DMS53 (cell line): ENCODE results near the gene DUS2.

Experiments used
- DNase-seq: peaks from one replicate; lab custom pipeline; 2025; lab: John Stamatoyannopoulos, UW

The DUS2 gene

DNA sequence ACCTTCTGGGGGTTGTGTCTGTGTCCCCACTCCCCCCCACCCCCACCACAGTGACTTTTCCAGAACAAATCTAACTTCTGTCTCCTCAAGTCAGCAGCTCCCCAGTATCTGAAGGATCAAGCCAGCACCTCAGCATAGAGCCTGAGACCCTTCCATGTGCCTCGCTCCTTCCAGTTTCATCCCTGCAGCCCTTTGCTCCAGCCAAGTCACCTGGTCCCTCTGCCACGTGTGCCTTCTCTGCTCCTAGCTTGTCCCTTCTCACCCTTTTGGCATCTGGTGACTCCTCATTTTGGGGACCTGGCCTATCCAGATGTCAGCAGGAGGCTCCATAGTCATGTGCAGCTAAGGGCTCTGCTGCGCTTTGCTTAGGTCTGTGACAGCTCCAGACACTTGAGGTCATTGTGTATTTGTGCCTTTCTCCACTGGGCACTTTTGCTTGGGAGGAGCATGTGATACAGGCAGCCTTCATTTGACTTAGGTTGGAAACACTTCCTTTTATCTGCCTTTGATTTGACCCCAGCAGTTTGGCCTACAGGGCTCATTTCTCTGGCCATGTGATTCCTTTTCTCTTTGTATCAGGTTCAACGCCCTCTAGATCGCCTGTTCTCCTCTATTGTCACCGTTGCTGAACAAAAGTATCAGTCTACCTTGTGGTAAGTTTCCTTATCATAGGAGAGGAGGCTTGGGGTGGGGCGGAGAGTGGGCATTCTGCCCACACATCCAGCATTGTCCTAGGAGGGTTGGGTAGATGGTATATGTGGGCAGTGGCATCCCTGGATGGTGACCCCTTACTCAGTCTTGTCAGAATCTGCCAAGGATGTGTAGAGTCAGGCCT is 55.0 kb downstream of the DUS2 start:
- DNase-seq: no peak

DNA sequence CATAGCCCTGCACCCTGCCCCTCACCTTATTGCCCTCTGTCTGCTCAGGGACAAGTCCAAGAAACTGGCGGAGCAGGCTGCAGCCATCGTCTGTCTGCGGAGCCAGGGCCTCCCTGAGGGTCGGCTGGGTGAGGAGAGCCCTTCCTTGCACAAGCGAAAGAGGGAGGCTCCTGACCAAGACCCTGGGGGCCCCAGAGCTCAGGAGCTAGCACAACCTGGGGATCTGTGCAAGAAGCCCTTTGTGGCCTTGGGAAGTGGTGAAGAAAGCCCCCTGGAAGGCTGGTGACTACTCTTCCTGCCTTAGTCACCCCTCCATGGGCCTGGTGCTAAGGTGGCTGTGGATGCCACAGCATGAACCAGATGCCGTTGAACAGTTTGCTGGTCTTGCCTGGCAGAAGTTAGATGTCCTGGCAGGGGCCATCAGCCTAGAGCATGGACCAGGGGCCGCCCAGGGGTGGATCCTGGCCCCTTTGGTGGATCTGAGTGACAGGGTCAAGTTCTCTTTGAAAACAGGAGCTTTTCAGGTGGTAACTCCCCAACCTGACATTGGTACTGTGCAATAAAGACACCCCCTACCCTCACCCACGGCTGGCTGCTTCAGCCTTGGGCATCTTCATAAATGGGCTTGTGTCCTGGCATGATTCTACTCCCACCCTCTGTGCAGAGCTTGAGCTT is 55.8 kb downstream of the DUS2 start:
- no peak for DNase-seq

DNA sequence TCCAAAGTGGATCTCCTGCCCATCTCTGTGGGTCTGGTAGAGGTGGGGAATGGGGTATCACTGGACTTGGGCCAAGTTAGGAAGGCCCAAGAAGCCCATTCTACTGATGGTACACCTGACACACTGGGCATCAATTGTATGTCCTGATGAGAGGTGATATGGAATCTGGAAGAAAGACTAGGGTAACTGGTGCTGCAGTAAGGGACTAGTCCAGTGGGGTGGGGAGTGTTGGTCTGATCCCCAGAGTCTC is 56.2 kb downstream of the DUS2 start:
- no peak for DNase-seq

DNA sequence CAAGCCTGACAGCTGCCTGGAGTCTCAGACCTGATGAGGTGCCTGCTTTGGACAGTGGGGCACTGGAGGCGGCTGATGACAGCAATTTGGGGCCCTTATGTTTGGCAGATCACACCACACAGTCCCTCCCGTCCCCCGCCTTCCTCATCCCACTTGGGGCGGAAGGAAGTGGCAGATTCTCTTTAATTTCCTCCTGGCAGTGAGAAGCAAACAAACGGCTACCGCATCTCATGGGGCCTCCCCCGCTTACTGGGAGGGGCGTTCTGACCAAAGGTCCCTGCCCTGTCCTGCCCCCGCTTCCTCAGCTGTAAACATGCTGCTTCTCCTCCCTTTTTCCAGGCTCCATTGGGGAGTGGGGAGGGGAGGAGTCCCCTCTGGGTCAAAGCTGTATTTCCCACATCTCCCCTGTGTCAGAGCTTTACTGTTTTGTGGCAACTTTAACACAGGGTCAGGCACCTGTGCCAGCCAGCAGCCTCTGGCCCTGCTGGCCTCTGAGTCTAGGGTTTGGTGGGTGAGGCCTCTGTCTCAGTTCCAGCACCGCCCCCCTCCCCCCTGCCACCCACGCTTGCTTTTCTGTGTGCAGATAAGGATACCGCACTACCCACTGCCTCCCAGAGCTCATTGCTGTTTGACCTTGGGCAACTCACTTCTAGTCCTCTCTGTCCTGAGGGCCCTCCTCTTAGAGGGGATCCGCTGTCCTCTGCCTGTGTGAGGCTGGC is 56.7 kb downstream of the DUS2 start:
- DNase-seq: no peak

DNA sequence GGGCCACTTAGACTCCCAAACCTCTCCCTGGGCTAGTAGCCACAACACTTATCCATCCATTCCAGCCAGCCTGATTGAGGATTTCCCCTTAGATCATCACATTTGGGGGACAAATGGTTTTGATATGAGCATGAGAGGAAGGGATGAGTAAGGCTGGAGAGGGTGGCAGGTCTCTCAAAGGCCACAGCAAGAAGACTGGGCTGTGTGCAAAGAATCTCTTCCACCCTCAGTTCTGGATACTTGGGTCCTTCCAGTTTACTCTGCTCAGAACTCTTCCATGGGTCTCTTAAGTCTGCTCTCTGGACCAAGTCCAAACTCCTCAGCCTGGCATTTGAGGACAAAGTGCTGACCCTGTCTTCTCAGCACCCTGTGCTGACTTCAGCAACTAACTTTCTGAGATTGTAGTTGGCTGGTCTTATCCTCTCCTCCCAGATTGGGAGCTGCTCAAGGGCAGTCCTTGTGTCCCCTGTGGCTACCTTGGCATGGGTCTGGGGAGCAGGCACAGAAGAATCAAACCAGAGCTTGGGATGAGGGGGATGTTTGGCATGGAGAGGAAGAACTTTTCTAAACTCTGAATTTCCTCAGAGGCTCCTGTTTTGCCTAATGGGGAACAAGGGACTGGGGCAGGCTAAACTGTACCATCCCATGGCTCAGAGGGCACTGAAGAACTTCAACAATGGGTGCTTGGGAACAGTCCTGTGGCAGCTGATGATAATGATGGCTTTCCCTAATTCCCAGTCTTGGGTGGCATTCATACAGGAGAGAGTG is 59.0 kb downstream of the DUS2 start:
- no peak for DNase-seq

DNA sequence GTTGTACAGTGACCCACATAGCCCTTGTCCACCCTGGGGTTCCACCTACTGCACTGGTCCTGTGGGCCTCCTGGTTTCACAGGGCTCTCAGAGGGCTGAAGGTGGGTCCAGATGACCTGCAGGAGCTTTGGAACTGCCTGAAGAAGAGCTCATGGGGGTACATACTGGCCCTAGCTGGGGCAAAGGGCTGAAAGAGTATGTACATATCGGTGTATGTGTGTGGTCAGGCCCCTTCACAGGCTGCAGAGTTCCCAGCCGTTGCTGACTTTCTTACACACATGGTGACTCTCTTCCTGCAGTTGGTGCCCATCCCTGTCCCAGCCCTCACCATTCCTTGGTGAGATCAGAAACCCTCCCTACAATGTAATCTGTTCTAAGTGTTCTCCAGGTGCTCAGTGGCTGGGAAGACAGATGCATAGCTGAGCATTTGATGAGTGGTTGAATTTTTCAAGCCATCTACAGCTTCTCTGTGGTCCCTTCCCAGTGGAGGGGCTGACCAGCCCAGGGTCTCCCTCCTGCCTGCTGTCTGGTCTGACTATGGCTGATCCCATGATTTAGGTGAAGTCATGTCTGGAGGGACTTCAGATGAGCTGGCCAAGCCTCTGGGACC is 59.6 kb downstream of the DUS2 start:
- no peak for DNase-seq

DNA sequence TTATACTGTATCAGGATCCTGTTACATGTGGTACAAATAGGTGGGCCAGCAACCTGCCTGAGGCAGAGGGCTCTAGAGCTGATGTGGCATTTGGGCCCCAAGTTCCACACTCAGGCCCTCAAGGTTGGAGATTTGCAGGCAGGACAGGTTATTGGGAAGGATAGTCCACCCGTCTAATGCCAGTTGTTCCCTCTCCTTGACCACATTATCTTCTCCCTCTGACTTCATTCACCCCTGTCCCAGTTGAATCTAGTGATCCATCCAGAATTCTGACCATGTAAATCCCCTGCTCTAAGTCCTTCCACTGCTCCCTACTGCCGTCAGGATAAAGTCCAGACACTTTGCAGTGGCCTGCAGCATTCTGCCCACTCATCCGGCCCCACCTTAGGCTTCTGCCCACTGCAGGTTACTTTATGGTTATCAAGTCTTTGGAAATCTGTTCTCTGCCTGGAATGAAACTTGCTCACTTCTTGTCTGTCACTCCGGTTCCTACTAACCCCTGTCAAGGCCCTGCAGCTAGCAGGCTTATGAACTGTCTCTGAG is 60.2 kb downstream of the DUS2 start:
- no peak for DNase-seq

DNA sequence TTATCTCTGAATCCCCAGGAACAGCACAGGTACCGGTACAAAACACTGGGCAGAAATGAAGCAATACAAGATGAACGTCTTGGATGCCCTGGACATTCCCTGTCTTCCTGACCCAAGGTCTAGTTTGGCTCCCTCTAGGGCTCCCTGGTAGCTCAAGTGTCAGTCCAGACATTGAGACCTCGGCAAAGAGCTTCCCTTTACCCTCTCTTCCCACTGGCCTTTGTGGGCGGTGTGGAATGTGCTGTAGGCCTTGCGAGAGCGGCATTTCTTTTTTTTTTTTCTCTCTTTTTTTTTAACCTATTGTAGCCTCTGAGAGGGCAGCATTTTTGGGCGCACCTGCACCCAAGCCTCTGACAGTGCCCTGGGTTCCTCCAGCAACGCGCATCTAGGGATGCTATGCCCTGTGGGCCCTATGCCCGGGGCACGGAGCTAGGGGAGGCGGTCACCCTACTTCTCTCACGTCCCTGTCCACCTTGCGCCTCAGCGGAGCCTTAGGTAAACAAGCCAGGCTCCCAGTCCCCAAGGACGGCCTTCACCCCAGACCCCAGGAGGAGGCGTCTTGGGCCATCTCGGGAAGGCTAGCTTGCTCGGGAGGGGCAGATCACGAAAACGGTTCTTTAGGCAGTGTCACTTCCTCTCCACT is 60.9 kb downstream of the DUS2 start:
- DNase-seq: peak; percentile 51

DNA sequence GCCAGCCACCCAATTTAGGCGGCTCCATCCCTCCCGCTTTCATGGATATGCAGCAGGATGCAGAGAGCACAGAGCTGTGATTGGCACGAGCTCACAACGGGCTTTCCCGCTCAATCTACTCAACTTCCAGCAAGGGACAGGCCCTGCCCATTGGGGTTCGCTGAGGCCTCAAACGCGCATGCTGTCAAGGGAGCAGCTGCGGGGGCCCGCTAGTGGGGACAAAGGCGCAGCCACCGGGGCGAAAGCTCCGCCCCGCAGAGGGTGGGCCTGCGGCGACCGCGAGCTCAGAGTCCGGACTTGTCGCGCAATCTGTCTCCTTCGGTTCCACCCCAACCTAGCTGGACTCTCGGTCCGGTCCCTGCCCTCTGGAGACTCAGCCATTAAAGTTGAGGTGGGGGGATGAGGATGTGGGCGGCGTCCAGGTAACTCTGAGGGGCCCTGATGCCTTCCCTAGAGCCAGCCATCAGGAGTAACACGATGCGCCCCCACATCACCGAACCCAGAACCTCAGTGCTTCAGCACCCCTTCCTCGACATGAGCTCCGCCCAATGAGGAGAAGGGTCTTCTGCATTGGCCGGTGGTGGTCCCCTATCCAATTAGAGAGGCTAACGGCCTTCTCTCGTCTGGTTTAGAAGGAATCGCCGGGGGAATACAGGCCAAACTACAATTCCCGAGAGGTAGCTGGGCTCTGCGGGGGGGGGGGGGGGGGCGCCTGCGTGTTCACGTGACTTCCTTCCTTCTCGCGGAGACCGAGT is 61.6 kb downstream of the DUS2 start:
- DNase-seq: peak; percentile 89

DNA sequence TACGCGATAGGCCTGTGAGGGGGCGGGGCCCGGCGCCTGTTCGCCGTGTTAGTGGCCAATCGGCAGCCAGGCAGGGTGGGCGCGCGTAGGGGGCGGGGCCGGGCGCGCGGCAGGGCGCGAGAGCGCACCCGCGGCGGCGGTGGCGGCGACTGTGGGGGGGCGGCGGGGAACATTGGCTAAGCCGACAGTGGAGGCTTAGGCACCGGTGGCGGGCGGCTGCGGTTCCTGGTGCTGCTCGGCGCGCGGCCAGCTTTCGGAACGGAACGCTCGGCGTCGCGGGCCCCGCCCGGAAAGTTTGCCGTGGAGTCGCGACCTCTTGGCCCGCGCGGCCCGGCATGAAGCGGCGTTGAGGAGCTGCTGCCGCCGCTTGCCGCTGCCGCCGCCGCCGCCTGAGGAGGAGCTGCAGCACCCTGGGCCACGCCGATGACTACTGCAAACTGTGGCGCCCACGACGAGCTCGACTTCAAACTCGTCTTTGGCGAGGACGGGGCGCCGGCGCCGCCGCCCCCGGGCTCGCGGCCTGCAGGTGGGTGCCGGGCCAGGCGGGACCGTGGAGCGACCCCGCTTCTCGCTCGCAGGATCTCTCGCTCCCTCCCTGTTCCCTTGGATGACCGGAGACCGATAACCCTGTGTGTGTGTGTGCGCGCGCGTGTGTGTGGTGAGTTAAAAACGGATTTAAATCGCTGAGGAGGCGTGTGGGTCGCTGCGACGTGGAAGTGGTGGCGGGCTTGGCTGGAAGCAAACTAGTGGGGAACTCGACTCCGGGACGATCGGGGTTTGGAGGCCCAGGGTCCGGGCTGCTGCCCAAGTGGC is 62.4 kb downstream of the DUS2 start, which contains the start of gene NFATC3:
Gene NFATC3 (plus strand): TSS at position 112 of the 813 bp plus-strand sequence. CDS start 312 bp downstream, at position 424.
- DNase-seq: peak; percentile 98

DNA sequence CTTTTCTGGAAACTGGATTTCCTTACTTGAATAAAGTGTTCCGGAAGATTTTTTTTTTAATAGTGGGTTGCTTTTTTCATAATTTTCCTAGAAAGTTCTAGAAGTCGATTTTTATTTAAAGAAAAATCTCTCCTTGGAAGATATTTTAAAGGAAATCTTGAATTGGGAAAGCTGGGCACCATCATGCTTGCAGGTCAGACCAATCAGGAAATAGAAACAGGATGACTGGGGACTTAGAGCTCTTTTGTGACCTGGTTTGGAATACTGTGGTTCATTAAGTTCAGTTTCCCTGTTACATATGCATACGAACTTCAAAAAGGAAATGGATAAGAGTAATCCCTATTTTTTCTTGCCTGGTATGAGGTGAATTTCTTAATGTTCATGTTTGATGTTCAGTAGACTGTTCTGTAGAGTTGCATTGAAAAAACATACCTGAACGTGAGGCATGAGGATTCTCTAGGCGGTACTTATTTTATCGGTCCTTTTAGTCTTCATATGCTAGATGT is 63.3 kb downstream of the DUS2 start:
- peak; percentile 40 for DNase-seq

DNA sequence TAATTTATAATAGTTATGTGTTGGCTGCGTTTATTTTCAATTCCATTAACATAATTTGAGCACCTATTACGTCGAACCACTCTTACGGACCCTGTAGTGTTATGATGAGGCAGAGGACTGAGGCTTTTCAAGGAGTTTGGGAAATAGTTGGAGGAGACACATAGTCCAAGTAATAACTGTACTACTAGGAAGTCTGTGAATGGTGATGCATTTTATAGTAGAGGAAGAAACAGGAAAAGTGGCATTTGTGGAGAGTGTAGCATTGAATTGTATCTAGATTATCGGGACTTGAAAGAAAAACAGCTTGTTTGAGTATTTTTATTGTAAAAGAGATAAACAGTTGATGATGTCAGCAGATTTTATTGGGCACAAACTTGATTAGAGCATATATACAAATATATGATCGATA is 63.8 kb downstream of the DUS2 start:
- DNase-seq: peak; percentile 28

DNA sequence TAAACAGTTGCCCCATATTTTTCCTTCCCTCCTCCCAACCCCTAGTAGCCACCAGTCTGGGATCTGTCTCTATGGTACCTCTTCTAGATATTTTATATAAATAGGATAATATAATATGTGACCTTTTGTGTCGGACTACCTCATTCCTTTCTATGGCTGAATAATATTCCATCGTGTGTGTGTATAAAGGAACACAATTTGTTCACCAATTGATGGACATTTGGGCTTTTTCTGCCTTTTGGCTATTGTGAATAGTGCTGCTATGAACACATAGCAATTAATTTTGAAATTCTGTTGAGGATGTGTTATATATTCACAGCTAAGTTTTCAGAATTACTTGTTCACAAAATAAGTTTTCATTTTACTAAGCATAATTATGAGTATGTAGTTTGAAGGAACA is 64.6 kb downstream of the DUS2 start:
- DNase-seq: no peak

DNA sequence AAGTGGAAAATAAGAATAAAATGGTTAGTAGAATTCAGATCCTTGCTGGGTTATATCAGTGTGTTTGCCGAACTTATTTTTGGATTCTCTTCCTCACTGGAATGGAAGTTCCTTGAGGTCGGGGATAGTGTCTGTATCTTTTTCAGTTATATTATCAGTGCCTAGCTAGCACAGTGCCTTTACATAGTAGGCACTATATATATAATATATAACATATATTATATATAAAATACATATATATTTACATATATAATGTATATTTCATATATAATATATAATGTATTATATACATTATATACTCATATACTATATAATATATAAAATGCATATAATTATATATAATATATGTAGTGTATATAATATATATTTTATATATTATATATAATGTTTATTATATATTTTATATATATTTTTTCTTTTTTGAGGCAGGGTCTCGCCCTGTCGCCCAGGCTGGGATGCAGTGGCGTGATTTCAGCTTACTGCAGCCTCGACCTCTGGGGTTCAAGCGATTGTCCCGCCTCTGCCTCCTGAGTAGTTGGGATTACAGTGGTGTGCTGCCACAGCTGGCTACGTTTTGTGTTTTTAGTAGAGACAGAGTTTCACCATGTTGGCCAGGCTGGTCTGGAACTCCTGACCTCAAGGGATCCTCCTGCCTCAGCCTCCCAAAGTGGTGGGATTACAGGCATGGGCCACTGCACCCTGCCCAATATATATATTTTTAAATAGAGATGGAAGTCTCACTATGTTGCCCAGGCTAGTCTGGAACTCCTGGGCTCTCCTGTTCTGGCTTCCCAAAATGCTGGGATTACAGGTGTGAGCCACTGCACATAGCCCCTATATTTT is 65.3 kb downstream of the DUS2 start:
- DNase-seq: no peak

DNA sequence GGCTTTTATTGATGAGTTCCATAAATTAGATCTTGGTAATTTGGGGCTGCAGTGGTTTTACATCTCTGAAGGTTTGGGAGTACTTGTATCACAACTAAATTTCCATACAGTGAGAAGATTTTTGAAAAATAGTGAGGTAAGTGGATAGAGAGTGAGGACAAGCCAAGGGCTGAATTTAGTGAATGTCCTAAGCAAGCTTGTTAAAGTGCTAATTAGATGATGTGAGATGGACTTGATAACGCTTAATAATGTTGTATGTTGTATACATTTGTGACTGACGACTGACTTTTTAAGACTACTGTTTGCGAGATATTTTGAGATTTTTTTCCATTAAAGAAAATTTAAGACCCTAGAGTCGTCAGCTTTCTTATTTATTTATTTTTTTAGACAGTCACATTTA is 66.0 kb downstream of the DUS2 start:
- no peak for DNase-seq

DNA sequence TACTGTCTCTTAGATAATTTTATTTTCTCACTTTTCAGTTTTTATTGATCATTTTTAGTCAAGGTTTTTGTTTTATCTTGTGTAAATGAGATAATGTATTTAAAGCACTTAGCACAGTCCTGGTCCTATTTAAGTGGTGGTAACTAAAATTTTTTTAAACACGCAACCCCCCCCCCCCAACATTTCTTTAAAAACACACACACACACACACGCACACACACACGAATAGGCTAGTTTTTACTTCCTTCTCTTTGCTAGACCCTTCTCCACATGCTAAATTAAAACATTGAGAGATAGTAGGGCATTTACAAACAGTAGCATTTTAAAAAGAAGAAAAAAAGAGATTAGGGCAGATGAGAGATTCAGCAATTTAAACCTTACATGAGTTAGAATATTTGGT is 67.0 kb downstream of the DUS2 start:
- DNase-seq: no peak

DNA sequence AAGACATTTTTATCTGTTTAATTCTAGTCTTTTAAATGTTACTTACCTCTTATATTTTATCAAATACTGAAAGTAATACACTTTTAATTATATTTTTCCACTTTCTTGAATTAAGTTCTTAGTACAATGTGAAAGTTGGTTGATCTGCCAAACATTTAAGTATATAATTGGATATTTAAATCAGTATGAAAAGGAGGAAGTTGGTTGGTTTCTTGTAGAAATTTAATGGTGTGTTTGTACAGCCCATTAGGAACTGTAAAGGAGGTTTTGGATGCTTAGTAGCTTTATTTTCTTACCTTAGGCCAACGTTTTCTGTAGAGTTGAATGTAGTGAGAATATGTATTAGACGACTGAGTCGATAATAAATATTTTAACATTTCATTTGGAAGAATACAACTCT is 67.4 kb downstream of the DUS2 start:
- no peak for DNase-seq
